ENCODE results near the gene ZIC5.

GRCh38 chr13:99995104-99995588 lies 23.6 kb upstream of the ZIC5 start:
- no peak for TF ChIP-seq CTCF (IDR thresholded peaks at IDR 0.05; ENCODE audit: poor library complexity, severe bottlenecking)
- TF ChIP-seq POLR2AphosphoS5 (IDR thresholded peaks at IDR 0.05): no peak
- no peak for TF ChIP-seq RAD21 (conservative IDR thresholded peaks at IDR 0.05)
- no peak for TF ChIP-seq TAF1 (IDR thresholded peaks at IDR 0.05; ENCODE audit: low read depth)
- TF ChIP-seq SMC3 (conservative IDR thresholded peaks at IDR 0.05; ENCODE audit: poor library complexity): no peak

Measured in neural cell (in vitro differentiated cells).